HG03469 (cell line): Measurements from ENCODE around the gene SCG2.

Experiments used
- ATAC-seq: cut with Tn5 transposase; IDR thresholded peaks from one replicate; pipeline ENCODE4 v1.9.1; 2021; ENCODE audit warnings: mild to moderate bottlenecking, moderate library complexity, moderate number of reproducible peaks; ENCODE audit not compliant: unreplicated experiment

Gene SCG2

DNA sequence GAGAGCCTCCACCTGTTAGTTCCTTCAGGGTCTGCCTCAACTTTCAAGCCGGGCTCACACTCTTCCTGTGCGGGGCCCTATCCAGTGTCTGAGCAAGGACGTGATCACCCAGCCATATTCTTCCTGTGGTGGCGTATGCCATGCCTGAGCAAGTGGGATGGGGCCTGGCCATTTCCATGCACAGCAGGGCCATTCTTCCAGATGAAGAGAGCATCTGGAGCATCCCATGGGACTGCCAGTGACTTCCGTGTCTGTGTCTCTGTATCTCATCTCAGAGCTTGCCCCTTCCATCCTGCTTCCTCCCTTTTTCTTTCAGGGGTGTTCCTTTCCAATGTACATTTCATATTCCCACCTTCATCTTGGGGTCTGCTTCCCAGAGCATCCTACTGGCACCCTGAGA is 20.2 kb downstream of the SCG2 start:
- no peak for ATAC-seq

DNA sequence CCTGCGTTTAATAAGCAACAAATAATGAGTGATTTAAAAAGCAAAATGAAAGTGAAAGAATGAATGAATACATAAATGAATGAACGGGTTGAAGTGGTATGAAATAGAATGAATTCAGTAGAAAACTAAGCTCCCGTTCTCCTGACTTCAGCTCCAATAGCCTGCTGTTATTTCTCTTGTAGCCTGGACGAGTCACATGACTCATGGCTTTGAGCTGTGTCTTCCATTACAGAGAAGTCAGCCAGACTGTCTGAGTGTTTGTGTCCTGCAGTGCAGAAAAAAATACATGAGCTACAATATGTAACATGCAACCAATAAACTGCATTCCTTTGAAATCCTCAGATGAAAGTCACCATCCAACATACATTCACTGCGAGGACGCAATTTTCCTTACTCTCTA is 21.2 kb downstream of the SCG2 start:
- no peak for ATAC-seq

DNA sequence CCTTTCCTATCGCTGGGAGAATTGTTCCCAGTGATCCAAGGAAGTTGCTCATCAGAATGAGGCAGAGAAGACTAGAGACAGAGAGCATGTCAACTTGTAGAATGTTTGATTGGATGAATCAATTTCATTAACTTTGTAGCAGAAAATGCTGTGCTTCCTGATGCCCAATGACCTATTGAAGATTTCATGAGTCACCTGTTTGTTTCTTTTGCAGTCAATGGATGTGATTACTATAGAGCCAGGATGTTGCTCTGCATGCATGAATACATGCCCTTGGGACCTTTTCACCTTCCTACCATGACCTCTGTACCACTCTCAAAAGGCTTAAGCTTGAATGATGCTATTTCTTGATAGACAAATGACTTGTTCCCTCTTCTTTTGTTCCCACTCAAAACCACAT is 23.3 kb downstream of the SCG2 start:
- ATAC-seq: no peak

DNA sequence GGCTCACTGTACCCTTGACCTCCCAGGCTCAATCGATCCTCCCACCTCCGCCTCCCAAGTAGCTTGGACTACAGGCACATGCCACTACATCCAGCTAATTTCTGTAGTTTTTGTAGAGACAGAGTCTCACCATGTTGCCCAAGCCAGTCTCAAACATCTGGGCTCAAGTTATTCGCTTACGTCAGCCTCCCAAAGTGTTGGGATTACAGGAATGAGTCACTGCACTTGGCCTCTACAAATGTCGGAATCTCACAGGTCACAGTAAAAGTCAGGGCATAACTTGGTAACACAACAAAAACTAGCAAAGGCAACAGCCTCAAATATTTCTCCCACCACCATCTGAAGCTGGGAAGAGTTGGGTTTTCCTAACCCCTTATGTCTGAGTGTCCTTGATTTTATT is 25.3 kb downstream of the SCG2 start:
- no peak for ATAC-seq

DNA sequence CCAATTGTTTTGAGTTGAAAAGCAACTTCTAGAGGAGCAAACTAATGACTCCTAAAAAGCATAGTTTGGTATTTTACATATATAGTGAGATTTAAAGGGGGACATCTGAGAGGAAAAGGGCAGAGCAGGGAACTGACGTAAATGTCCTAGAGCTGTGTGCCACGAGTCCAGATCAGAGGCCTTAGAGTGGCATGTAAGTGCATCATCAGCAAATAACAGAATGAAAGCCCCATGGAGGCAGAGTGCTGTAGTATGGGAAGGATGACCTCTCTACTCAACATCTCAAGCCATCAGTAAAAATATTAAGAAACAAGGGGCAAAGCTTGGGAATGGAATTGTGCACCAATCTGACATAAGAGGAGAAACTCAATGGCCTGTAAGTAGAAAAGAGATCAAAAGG is 31.4 kb downstream of the SCG2 start:
- ATAC-seq: no peak

DNA sequence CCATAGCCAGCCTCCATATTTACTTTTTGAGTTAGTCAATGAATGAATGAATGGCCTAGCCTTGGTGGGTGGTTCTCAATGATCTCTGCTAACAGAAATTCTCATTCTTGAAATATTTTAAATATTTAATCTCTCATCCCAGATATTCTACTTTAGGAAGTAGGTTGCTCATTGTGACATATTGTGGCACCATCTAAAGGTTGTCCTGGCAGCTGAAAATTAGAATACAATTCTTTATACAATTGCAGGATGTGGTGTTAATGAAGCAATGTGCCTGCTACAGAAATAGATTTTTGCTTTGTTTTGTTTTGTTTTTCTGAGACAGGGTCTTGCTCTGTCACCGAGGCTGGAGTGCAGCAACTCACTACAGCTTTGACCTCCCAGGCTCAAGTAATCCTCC is 35.8 kb downstream of the SCG2 start:
- ATAC-seq: no peak

DNA sequence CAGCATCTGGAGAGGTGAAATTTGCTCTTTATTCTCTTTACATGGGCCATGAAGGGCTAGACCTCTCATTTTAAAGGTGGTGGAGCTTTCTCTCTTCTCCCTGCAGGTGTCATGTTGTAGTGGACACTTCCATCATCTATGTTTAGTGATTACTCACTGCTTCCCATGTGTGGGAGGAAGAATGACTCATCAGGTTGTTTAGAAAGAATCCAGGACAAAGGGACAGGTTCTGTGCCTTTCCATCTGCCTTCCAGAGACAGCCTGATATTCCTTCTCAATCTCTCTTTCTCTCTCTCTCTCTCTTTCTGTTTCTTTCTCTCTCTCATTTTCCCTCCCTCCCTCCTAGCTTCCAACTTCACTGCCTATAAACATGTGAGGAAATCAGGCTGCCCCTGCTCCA is 38.7 kb downstream of the SCG2 start:
- no peak for ATAC-seq

DNA sequence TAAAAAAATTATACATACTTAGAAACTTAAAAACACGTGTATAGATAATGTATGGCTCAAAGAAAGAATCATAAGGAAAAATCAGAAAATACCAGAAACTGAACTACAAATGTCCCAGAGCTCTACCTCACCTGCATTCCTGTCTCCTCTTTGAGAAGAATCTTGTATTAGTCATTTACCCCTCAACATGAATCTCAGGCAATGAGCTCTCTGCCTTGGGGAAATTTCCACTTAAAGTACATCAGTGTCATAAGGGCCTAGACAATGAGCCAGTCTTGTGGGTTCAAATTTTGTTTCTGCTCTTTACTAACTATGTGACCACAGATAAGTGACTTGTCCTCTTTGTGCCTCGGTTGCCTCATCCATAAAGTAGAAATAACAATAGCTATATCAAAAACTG is 40.1 kb downstream of the SCG2 start:
- no peak for ATAC-seq

DNA sequence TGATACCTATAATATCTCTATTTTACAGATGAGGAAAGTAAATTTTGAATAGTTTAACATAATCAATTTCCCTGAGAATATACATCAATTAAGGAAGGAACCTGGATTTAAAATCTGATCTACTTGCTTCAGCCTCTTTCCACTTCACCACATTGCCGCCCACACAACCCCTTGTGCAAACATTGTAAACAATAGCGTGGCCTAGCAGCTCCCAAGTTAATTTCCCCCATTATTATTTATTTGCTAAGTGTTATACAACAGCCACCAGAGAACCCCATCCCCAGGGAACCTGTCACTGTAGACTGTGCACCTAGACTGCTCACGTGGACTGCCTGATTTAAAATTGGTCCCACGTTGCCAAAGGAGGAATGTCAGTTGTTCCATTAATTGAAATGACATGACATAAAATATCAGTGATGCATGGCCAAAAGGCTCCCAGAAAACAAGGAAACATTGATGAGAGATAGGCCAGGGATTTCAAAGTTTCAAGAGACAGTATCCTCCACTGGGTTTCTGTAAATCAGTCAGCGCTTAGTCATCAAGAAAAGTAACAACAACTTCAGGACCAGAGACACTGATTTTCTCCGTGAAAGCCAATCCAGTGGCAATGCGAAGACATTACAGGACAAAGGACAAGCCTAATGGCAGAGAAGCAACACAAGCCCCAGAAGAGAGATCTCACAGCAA is 41.3 kb downstream of the SCG2 start:
- no peak for ATAC-seq

DNA sequence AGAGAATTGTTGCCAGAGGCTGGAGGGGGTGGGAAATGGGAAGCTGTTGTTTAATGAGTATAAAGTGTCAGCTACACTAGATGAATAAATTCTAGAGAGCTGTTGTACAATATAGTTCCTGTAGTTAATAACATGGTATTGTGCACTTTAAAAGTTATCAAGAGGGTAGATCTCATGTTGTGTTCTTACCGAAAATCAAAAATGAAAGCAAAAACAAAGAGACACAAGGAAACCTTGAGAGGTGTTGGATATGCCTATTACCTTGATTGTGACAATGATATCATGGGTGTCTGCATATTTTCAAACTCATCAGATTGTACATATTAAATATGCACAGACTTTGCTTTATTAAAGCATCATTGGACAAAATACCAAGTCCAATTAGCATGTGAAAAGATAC is 43.2 kb downstream of the SCG2 start:
- no peak for ATAC-seq

DNA sequence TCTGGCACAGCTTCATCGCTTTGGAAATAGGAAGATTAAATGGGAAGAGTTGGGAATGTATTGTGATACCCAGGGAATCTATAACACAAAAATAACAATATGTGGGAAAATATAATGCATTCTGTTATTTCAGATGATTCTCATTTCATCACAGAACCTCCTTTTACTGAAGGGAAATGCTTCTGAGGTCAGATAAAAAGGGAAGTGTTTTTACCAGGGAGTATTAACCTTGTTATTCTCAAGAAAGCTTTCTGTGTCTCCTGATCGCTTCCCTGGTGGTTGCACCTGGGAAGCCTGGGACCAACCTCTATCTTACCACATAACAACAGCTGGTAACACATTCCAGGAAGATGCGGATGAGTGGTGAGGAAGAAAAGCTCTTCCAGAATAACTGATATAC is 47.2 kb downstream of the SCG2 start:
- no peak for ATAC-seq

DNA sequence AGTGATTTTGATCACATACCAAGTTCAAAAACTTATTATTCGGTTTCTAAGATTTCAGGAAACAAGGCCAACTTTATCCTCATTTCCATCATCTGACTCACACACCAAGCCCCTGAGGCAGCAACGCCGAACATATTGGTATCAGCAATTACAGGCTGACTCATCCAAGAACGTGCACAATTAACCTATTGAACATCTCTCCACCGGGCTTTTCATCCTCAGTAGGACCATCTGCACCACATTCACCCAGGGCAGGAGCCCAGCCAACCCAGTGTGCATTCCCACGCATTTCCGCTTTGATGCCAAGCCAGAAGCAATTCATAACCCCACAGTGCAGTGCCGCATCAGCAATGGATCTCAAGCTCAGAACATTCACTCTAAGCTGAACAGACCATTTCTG is 52.9 kb downstream of the SCG2 start:
- no peak for ATAC-seq

DNA sequence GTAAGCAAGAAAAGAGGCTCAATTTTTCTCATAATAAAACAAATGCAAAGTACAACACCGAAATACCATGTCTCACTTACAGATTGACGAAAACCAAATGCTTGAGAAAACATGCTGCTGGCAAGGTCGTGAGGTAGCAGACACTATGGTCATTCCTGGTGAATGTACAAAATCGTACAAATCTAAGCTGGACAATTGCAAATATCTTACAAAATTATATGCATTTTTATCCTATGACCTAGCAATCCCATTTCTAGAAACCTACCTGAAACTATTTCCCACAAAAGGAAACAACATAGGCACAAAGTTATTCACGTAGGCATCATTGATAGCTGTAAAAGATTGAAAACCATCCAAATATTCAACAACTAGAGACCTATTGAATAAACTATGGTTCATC is 54.0 kb downstream of the SCG2 start:
- ATAC-seq: no peak
